Fibroblast of lung (primary cell): ENCODE results near the gene C10orf143. TPM values are rescaled to one million over a fixed set of nuclear protein-coding genes. Genes with fewer than 3 reads are reported as not detected.

Source experiments
- DNase-seq, 2 donors: peaks; one replicate each; pipeline versions ENCODE4 v3.0.0 to v3.0.0-alpha.2; 2010; ENCODE audit warnings: low read depth in 2 of 2
- H2AFZ ChIP-seq: 2 replicates; pipeline ENCODE4 v1.5.1; 2012; ENCODE audit warnings: low read length, control low read depth, inconsistent platforms
- H3K27ac ChIP-seq: 2 replicates; pipeline ENCODE4 v1.5.1; 2011; ENCODE audit warnings: low read length, control low read depth; ENCODE audit not compliant: insufficient read depth
- H3K27me3 ChIP-seq: 2 replicates; pipeline ENCODE4 v1.5.1; 2011; ENCODE audit warnings: mild to moderate bottlenecking, low read length; ENCODE audit not compliant: control insufficient read depth, insufficient read depth
- H3K36me3 ChIP-seq: 2 replicates; pipeline ENCODE4 v1.5.1; 2011; ENCODE audit warnings: low read length; ENCODE audit not compliant: control insufficient read depth, insufficient read depth
- H3K4me1 ChIP-seq: 2 replicates; pipeline ENCODE4 v1.5.1; 2011; ENCODE audit warnings: low read length; ENCODE audit not compliant: control insufficient read depth, insufficient read depth; ENCODE audit errors: extremely low read depth
- H3K4me2 ChIP-seq: 2 replicates; pipeline ENCODE4 v1.5.1; 2011; ENCODE audit warnings: low read length, control low read depth; ENCODE audit not compliant: insufficient read depth; ENCODE audit errors: extremely low read depth
- H3K4me3 ChIP-seq, 4 experiments: fragments of 200-600 bp in 1 of 4; sonication (generic) in 1 of 4; replicated peaks in 1 of 4; 2 replicates each; pipeline ENCODE4 v1.5.1; 2011 to 2016; ENCODE audit warnings: low read length in 4 of 4, low read depth in 3 of 4, mild to moderate bottlenecking in 3 of 4, control low read depth in 2 of 4, inconsistent platforms in 1 of 4, mixed read lengths in 1 of 4; ENCODE audit not compliant: insufficient read depth in 1 of 4; ENCODE audit errors: control extremely low read depth in 1 of 4
- H3K79me2 ChIP-seq: 2 replicates; pipeline ENCODE4 v1.5.1; 2012; ENCODE audit warnings: mild to moderate bottlenecking, low read length, inconsistent platforms; ENCODE audit not compliant: control insufficient read depth, insufficient read depth
- H3K9ac ChIP-seq: 2 replicates; pipeline ENCODE4 v1.5.1; 2011; ENCODE audit warnings: mild to moderate bottlenecking, low read length, control low read depth; ENCODE audit not compliant: insufficient read depth
- H3K9me3 ChIP-seq: 2 replicates; pipeline ENCODE4 v1.5.1; 2012; ENCODE audit warnings: low read depth, low read length; ENCODE audit not compliant: control insufficient read depth, insufficient read depth
- H4K20me1 ChIP-seq: 2 replicates; pipeline ENCODE4 v1.5.1; 2011; ENCODE audit warnings: low read length; ENCODE audit not compliant: control insufficient read depth, insufficient read depth; ENCODE audit errors: extremely low read depth
- EZH2 ChIP-seq: IDR thresholded peaks from 2 replicates; pipeline ENCODE4 v1.5.1; 2012; ENCODE audit warnings: low read length, control low read depth, mild to moderate bottlenecking; ENCODE audit errors: missing control alignments
- polyA plus RNA-seq, 2 donors: library from polyadenylated mRNA; depleted of rRNA in 1 of 2; stranded (reverse) in 1 of 2; unstranded in 1 of 2; fragments of >200 nt; gene quantifications; 2 replicates each; pipeline ENCODE4 v1.2.1, GENCODE V29; 2011 to 2012; ENCODE audit warnings: missing spikeins in 1 of 2
- total RNA-seq: library from RNA; depleted of rRNA; stranded (reverse); fragments of >200 nt; gene quantifications from 2 replicates; pipeline ENCODE4 v1.2.1, GENCODE V29; 2014
- TF ChIP-seq, protein P1 (sequence below), 2 donors: IDR thresholded peaks in 1 of 2; conservative IDR thresholded peaks in 1 of 2; 1 replicate in 1 of 2; 2 replicates in 1 of 2; pipeline ENCODE4 v1.5.1; 2011 to 2012; ENCODE audit warnings: low read length in 2 of 2, control low read depth in 1 of 2, inconsistent platforms in 1 of 2, low read depth in 1 of 2, mild to moderate bottlenecking in 1 of 2

C10orf143 gene
- total and polyA plus RNA-seq, 2 donors (not counting 1 experiment from before 2014, with no cell fraction given) = 1.5 to 2.0 TPM

DNA sequence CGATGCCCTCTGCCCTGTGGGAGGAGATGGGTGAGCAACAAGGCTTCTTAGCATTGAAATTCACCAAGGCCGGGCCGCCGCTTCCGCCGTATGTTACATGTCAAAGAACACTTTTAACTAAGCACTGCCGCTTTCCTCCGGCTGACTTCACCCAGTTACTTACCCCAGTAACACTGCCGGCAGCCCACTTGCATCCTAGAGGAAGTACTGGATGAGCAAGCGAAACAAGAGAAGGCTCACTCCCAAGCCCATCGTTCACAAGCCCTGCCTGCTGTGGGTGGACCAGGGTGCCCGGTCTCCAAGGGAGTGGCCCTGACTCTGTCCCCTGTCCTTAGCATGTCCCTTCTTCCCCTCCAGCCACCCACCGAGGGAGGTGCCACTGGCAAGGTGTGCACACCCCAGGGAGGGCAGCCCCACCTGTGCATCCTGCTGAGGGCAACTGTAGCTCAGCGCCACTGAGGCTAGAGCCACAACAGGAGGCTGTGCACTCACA is 73.4 kb downstream of the C10orf143 start:
- no peaks in the 10 kb centered on the region for H3K4me1 ChIP-seq
- no peak overlapping the region for H3K9ac ChIP-seq
- H4K20me1 ChIP-seq = no peaks in the 10 kb centered on the region
- TF ChIP-seq EZH2 = no peak
- TF ChIP-seq, protein P1, sequence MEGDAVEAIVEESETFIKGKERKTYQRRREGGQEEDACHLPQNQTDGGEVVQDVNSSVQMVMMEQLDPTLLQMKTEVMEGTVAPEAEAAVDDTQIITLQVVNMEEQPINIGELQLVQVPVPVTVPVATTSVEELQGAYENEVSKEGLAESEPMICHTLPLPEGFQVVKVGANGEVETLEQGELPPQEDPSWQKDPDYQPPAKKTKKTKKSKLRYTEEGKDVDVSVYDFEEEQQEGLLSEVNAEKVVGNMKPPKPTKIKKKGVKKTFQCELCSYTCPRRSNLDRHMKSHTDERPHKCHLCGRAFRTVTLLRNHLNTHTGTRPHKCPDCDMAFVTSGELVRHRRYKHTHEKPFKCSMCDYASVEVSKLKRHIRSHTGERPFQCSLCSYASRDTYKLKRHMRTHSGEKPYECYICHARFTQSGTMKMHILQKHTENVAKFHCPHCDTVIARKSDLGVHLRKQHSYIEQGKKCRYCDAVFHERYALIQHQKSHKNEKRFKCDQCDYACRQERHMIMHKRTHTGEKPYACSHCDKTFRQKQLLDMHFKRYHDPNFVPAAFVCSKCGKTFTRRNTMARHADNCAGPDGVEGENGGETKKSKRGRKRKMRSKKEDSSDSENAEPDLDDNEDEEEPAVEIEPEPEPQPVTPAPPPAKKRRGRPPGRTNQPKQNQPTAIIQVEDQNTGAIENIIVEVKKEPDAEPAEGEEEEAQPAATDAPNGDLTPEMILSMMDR (conservative IDR thresholded peaks at IDR 0.05 in 1 of 2, IDR thresholded peaks at IDR 0.05 in 1 of 2; ENCODE audit: low read depth in 1 of 2, low read length in 2 of 2) = no peak
- H3K79me2 ChIP-seq = no peaks in the 10 kb centered on the region
- no peak for DNase-seq
- H3K27ac ChIP-seq = no peak overlapping the region
- no peaks in the 10 kb centered on the region for H3K36me3 ChIP-seq
- H3K4me2 ChIP-seq = no peak overlapping the region
- no peak overlapping the region for H3K4me3 ChIP-seq
- no peaks in the 10 kb centered on the region for H3K27me3 ChIP-seq
- no peak overlapping the region for H2AFZ ChIP-seq
- H3K9me3 ChIP-seq = no peaks in the 10 kb centered on the region

DNA sequence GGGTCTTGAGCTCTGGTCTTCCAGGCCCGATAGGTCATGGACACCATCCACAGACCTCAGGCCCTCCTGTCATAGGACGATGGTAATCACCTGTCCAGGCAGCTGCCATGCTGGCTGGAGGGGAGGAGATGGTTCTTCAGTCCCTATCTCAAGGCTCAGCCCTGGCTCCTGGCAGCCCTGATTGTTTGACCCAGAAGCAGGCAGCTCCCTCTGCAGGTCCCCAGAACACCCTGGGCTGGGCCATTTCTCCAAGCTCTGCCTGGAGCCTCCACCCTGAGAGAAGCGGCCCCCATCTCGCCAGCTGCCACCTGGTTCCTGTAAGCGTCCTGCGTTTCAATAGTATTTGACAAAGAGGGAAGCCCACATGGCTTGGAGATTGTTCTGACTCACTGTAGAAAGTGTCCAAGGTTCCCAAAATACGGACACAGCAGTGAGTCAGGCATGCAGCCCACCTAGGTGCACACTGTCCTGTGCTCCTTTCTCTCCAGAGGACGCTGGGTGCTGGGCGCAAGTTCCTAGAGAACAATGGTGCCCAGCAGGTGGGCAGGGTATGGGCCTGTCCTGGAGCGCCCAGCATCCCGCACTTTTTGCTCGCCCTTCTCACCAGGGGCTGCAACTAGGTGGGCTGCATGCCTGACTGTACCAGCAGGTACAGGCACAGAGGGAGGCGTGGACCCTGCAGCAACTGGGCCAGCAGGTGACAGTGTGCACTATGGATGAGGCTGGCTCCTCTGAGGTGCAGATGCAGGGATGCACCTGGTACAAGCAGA is 74.1 kb downstream of the C10orf143 start:
- Histone ChIP-seq H4K20me1 (no peaks in the 10 kb centered on the region), H3K4me1 (no peaks in the 10 kb centered on the region), H3K9me3 (no peaks in the 10 kb centered on the region), H3K27me3 (no peaks in the 10 kb centered on the region), H3K36me3 (no peaks in the 10 kb centered on the region), H3K4me3 (no peak overlapping the region), H3K79me2 (no peaks in the 10 kb centered on the region), H3K4me2 (no peak overlapping the region), H3K9ac (no peak overlapping the region), H3K27ac (no peak overlapping the region), H2AFZ (no peak overlapping the region)
- DNase-seq = no peak
- no peak for TF ChIP-seq EZH2
- TF ChIP-seq, protein P1 (conservative IDR thresholded peaks at IDR 0.05 in 1 of 2, IDR thresholded peaks at IDR 0.05 in 1 of 2; ENCODE audit: low read depth in 1 of 2, low read length in 2 of 2) = no peak

DNA sequence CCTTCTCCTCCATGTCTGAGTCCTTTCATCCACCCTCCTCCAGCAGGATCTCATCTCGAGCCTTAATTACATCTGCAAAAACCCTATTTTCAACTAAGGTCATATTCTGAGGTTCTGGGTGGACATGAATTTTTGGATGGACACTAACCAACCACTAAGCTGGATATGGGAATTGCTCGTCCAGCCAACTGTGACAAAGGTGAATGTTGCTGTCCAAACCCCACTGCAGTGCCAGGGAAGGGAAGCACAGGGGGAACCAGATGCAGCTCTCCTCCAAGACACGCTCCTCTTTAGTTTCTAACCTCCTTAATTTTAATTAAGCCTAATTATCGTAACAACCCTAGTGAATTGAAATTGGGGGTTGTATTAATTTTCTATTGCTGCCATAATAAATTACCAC is 81.4 kb downstream of the C10orf143 start:
- Histone ChIP-seq H3K4me3 (no peak overlapping the region), H3K27me3 (no peaks in the 10 kb centered on the region), H4K20me1 (no peaks in the 10 kb centered on the region), H3K9ac (no peak overlapping the region), H3K27ac (no peak overlapping the region), H3K9me3 (no peaks in the 10 kb centered on the region), H3K79me2 (no peaks in the 10 kb centered on the region), H3K4me2 (no peak overlapping the region), H3K4me1 (no peaks in the 10 kb centered on the region), H2AFZ (no peak overlapping the region), H3K36me3 (no peaks in the 10 kb centered on the region)
- DNase-seq = no peak
- TF ChIP-seq EZH2 = no peak
- TF ChIP-seq, protein P1 (conservative IDR thresholded peaks at IDR 0.05 in 1 of 2, IDR thresholded peaks at IDR 0.05 in 1 of 2; ENCODE audit: low read depth in 1 of 2, low read length in 2 of 2) = no peak
